CD4-positive, alpha-beta memory T cell (primary cell): ENCODE results near the gene HDAC9. TPM values are rescaled to one million over a fixed set of nuclear protein-coding genes. Genes with fewer than 3 reads are reported as not detected.

Experiments
- CTCF ChIA-PET: fragments of 350-600 bp; sonication (Branson Sonifier 250); formaldehyde crosslinking; loops from one replicate; lab custom pipeline; 2021; ENCODE audit warnings: inconsistent platforms; ENCODE audit not compliant: partially characterized antibody; lab: Charles Lee
- POLR2A ChIA-PET: fragments of 350-600 bp; sonication (Branson Sonifier 250); formaldehyde crosslinking; loops from one replicate; lab custom pipeline; 2021; ENCODE audit not compliant: partially characterized antibody; lab: Charles Lee
- DNase-seq, 5 donors: peaks; one replicate each; pipeline versions ENCODE4 v3.0.0 to v3.0.0-alpha.2; 2020 to 2022; ENCODE audit warnings: mixed read lengths in 1 of 5
- H3K27ac ChIP-seq: one replicate; pipeline ENCODE4 v1.7.0; 2013; ENCODE audit warnings: low read depth, low read length
- H3K27me3 ChIP-seq: 2 replicates; pipeline ENCODE4 v1.7.0; 2013; ENCODE audit warnings: mild to moderate bottlenecking, low read length, moderate library complexity; ENCODE audit not compliant: insufficient read depth
- H3K36me3 ChIP-seq: 2 replicates; pipeline ENCODE4 v1.7.0; 2013; ENCODE audit warnings: mild to moderate bottlenecking, low read length, moderate library complexity; ENCODE audit not compliant: insufficient read depth
- H3K4me1 ChIP-seq: 2 replicates; pipeline ENCODE4 v1.7.0; 2013; ENCODE audit warnings: mild to moderate bottlenecking, low read length, moderate library complexity; ENCODE audit not compliant: insufficient read depth
- H3K4me3 ChIP-seq, 2 donors: one replicate each; pipeline ENCODE4 v1.7.0; 2013; ENCODE audit warnings: low read length in 2 of 2, mild to moderate bottlenecking in 1 of 2
- H3K9me3 ChIP-seq, 2 donors: one replicate each; pipeline ENCODE4 v1.7.0; 2013; ENCODE audit warnings: low read length in 2 of 2, control low read depth in 1 of 2; ENCODE audit not compliant: control insufficient read depth in 1 of 2
- H3K27ac Mint-ChIP-seq, 7 donors: one replicate each; pipeline ENCODE4 v1.8.0; 2020 to 2021; ENCODE audit warnings: mixed read lengths in 7 of 7, mild to moderate bottlenecking in 6 of 7, inconsistent platforms in 3 of 7, moderate library complexity in 3 of 7
- H3K27me3 Mint-ChIP-seq, 2 donors: one replicate each; pipeline ENCODE4 v1.8.0; 2020 to 2021; ENCODE audit warnings: mixed read lengths in 2 of 2
- H3K36me3 Mint-ChIP-seq, 2 donors: one replicate each; pipeline ENCODE4 v1.8.0; 2020 to 2021; ENCODE audit warnings: mixed read lengths in 2 of 2, inconsistent platforms in 1 of 2, mild to moderate bottlenecking in 1 of 2
- H3K4me1 Mint-ChIP-seq, 4 donors: one replicate each; pipeline ENCODE4 v1.8.0; 2020 to 2021; ENCODE audit warnings: mixed read lengths in 4 of 4, mild to moderate bottlenecking in 1 of 4
- H3K4me3 Mint-ChIP-seq, 8 donors: one replicate each; pipeline ENCODE4 v1.8.0; 2020 to 2021; ENCODE audit warnings: mixed read lengths in 8 of 8, mild to moderate bottlenecking in 7 of 8, moderate library complexity in 6 of 8, inconsistent platforms in 3 of 8
- H3K9me3 Mint-ChIP-seq, 8 donors: one replicate each; pipeline ENCODE4 v1.8.0; 2020 to 2021; ENCODE audit warnings: mixed read lengths in 8 of 8, mild to moderate bottlenecking in 5 of 8, inconsistent platforms in 3 of 8, moderate library complexity in 1 of 8
- intact Hi-C: fragments of 100-400 bp; cut with micrococcal nuclease; formaldehyde crosslinking; loops from one replicate; pipeline ENCODE4 v1.15.1; 2023
- polyA plus RNA-seq, 2 donors: library from polyadenylated mRNA; unstranded; fragments of 300-500 nt; fragmentation: Illumina TruSeq; gene quantifications; one replicate each; pipeline ENCODE4 v1.2.3, GENCODE V29; 2021
- total RNA-seq, 2 experiments: library from RNA; stranded (reverse); gene quantifications; one replicate each; pipeline ENCODE4 v1.2.3, GENCODE V29; 2021

HDAC9 gene
- total and polyA plus RNA-seq, 4 experiments from 2014 or later = 0.36 to 0.73 (median 0.39) TPM; not detected in 1

DNA sequence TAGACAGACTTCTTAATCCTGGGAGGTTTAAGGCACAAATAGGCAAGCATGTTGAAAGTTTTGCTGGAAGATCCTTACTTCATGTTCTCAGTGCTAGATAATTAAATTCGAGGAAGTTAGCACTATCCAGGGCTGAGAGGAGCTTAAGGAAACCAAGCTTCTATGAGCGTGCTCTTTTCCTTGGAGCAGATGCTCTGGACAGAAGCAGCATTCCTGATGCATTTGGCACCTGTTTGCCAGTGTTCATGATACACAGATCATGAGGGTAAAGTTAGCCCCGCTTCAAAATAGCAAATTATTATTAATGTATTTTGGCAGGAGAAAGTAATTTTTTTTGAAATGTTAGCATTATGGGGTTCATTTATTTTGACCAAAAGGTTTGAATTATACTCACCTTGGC is 9.4 kb downstream of the HDAC9 start:
- Mint-ChIP-seq H3K36me3 (no peaks in the 10 kb centered on the region), H3K4me1 (no peaks in the 10 kb centered on the region), H3K27ac (no peak overlapping the region), H3K9me3 (peaks cover 0 to 4% (median 0%) of the 10 kb centered on the region in 8 donors), H3K4me3 (no peak overlapping the region), H3K27me3 (no peaks in the 10 kb centered on the region)
- CTCF ChIA-PET = no interaction called here
- intact Hi-C loops = no loop called here
- Histone ChIP-seq H3K36me3 (no peaks in the 10 kb centered on the region), H3K27me3 (no peaks in the 10 kb centered on the region), H3K27ac (no peak overlapping the region), H3K4me1 (no peaks in the 10 kb centered on the region), H3K9me3 (no peaks in the 10 kb centered on the region), H3K4me3 (no peak overlapping the region)
- POLR2A ChIA-PET = no interaction called here
- no peak for DNase-seq

DNA sequence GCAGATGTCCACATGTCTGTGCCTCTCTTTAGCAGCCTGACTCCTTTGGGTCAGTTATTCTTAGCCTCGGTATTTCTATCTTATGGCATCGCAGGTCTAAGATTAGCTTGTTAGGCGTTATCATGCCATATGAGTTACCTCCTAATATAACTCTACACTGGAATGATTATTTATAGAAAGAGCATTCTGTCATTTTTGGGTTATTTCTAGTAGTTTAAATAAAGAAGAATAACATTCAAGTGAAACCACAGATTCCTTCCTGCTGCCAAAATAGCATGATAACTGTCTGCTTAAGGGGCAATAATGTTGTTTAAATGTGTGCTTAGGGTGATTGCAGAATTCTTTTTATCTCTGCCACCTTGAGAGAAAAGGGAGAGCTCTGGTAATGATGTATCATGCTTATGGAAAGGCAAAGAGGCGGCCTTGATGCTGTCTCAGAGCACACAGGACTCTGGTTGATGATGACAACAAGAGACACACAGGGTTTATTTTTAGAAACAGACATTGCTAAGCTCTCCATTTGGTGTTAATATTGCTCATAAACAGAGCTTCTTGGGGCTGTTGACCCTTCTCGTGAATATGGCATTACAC is 10.4 kb downstream of the HDAC9 start:
- H3K4me3 ChIP-seq = no peak overlapping the region
- H3K27ac ChIP-seq = no peak overlapping the region
- no peaks in the 10 kb centered on the region for H3K4me1 ChIP-seq
- H3K27me3 Mint-ChIP-seq = no peaks in the 10 kb centered on the region
- no peaks in the 10 kb centered on the region for H3K9me3 ChIP-seq
- no peaks in the 10 kb centered on the region for H3K36me3 ChIP-seq
- H3K36me3 Mint-ChIP-seq = no peaks in the 10 kb centered on the region
- H3K4me1 Mint-ChIP-seq = no peaks in the 10 kb centered on the region
- ChIA-PET CTCF (no interaction called here), POLR2A (no interaction called here)
- no peak overlapping the region for H3K27ac Mint-ChIP-seq
- peaks cover 0 to 4% (median 0%) of the 10 kb centered on the region in 8 donors for H3K9me3 Mint-ChIP-seq
- H3K4me3 Mint-ChIP-seq = no peak overlapping the region
- intact Hi-C loops = no loop called here
- no peak for DNase-seq
- H3K27me3 ChIP-seq = no peaks in the 10 kb centered on the region

DNA sequence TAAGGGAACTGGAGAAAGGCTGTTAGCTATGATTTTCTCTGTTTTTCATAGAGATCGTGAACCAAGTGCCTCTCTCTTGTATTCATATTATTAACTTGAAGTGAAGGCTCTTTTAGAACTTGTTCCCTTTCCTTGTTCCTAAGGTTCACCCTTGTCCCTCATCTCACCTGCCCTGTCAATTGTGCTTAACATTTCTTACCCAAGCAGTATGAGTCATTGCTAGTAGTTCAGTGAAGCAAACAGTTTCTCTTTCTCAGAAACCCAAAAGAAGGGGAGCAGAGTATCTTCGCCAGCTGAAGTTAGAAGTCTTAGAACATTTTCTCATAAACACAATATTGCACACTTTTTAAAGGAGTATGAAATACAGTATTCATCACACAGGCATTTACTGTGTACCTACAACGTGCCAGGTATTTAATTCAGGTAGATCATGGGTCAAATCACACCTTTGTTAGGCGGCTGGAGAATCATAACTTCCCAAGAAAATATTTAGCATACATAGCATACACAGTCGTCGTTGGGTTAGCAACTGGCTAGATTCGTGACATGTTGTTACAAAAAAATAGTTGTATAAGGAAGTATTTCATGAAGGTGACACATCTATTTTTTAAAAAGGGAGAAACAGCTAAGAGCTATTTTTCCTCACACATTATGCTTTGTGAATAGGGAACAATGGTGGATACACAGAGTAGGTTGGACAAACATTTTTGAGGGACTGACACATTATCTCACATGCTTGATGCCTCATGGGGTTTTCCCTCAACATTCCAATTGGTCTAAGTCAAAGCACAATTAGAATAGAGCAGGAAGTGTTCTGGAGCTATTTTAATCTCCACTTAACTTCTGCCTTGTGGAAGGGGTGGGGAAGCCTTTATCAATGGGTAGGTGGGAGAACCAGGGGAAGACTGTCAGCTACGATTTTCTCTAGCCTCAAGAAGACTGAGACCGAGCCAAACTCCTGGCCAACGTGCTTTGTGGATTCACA is 13.2 kb downstream of the HDAC9 start:
- H3K4me3 Mint-ChIP-seq = peak overlapping the region in 1 of 8 donors; percentile 2
- Histone ChIP-seq H3K27ac (no peak overlapping the region), H3K9me3 (no peaks in the 10 kb centered on the region), H3K27me3 (no peaks in the 10 kb centered on the region), H3K4me1 (no peaks in the 10 kb centered on the region), H3K4me3 (no peak overlapping the region), H3K36me3 (no peaks in the 10 kb centered on the region)
- no peaks in the 10 kb centered on the region for H3K27me3 Mint-ChIP-seq
- intact Hi-C loops = no loop called here
- no peak overlapping the region for H3K27ac Mint-ChIP-seq
- no peak for DNase-seq
- CTCF ChIA-PET = no interaction called here
- POLR2A ChIA-PET = no interaction called here
- no peaks in the 10 kb centered on the region for H3K4me1 Mint-ChIP-seq
- peaks cover 0 to 4% (median 0%) of the 10 kb centered on the region in 8 donors for H3K9me3 Mint-ChIP-seq
- no peaks in the 10 kb centered on the region for H3K36me3 Mint-ChIP-seq

DNA sequence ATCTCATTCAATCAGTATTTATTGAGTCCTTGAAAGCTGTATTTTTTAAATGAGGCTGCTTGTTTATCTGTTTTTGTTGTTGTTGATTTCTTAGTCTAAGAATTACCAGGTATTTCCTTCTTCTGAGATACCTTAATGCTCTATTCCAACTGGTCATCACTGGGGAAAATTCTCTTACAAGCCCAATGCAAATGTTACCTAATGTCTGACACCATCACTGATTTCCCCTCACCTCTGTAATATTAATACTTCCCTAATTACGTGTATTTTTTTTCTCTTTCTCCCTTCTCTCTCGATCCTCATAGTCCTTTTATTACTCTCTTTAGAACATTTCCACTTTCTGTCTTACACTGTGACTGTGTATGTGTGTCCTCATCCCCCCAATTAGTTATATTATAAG is 13.9 kb downstream of the HDAC9 start:
- Histone ChIP-seq H3K4me1 (no peaks in the 10 kb centered on the region), H3K27ac (no peak overlapping the region), H3K36me3 (no peaks in the 10 kb centered on the region), H3K9me3 (no peaks in the 10 kb centered on the region), H3K4me3 (no peak overlapping the region), H3K27me3 (no peaks in the 10 kb centered on the region)
- no peak for DNase-seq
- Mint-ChIP-seq H3K4me3 (no peak overlapping the region), H3K4me1 (no peaks in the 10 kb centered on the region), H3K27ac (no peak overlapping the region), H3K36me3 (no peaks in the 10 kb centered on the region), H3K9me3 (peaks cover 0 to 4% (median 0%) of the 10 kb centered on the region in 8 donors), H3K27me3 (no peaks in the 10 kb centered on the region)
- intact Hi-C loops = no loop called here
- POLR2A ChIA-PET = no interaction called here
- CTCF ChIA-PET = no interaction called here

DNA sequence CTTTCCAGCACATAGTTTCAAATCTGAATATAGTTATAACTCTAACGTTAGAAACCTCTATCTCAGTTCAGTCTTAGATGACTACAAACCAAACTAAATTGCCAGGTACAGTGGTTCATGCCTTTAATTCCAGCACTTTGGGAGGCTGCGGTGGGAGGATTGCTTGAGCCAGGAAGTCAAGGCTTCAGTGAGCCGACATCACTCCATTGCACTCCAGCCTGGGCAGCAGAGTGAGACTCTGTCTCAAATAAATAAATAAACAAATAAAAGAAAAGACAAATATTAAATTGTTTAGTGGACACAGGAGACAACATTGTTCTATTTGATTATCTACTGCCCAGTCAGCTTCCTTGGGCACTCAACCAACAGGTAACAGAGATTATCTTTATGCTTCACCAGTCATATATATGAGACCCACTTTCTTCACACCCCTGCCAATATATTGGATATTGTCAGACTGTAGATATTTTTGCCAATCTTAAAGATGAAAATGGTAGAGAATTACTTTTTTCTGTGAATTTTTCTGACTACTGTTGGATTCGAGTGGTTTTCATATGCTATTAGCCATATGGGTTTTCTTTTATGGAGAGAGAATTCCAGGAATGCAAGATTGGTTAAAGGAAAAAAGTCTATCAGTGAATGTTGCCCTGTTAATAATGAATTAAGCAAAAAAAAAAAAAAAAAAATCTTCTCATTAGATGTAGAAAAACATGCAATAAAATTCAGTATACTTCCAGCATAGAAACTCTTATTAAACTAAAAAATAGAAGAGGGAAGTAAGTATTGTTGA is 16.0 kb downstream of the HDAC9 start:
- no peaks in the 10 kb centered on the region for H3K9me3 ChIP-seq
- no peaks in the 10 kb centered on the region for H3K36me3 ChIP-seq
- no peak overlapping the region for H3K27ac ChIP-seq
- Mint-ChIP-seq H3K4me3 (no peak overlapping the region), H3K27me3 (no peaks in the 10 kb centered on the region), H3K27ac (no peak overlapping the region), H3K36me3 (no peaks in the 10 kb centered on the region), H3K4me1 (no peaks in the 10 kb centered on the region), H3K9me3 (peaks cover 0 to 4% (median 0%) of the 10 kb centered on the region in 8 donors)
- no peaks in the 10 kb centered on the region for H3K4me1 ChIP-seq
- H3K27me3 ChIP-seq = no peaks in the 10 kb centered on the region
- intact Hi-C loops = no loop called here
- H3K4me3 ChIP-seq = no peak overlapping the region
- ChIA-PET CTCF (no interaction called here), POLR2A (no interaction called here)
- DNase-seq = no peak

DNA sequence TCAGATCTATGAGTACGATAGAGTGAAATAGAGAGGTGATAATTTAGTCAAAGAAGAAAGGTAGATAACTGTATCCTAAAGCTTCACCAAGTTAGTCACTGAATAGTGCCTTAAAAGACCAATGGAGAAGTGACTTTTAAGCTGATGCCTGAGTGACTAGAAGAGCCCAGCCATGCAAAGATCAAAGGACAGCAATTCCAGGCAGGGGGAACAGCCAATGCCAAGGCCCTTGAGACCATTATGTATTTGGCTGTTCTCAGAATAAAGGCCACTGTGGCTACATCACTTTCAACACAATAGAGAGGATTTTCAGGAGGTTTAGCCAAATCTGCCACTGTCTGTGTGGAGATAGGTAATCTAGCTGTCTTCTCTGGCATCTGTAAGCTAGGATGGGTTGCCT is 17.8 kb downstream of the HDAC9 start:
- Histone ChIP-seq H3K36me3 (no peaks in the 10 kb centered on the region), H3K27me3 (no peaks in the 10 kb centered on the region), H3K27ac (no peak overlapping the region), H3K4me1 (no peaks in the 10 kb centered on the region), H3K9me3 (no peaks in the 10 kb centered on the region), H3K4me3 (no peak overlapping the region)
- DNase-seq = no peak
- Mint-ChIP-seq H3K4me1 (no peaks in the 10 kb centered on the region), H3K36me3 (no peaks in the 10 kb centered on the region), H3K4me3 (no peak overlapping the region), H3K27ac (no peak overlapping the region), H3K9me3 (no peaks in the 10 kb centered on the region), H3K27me3 (no peaks in the 10 kb centered on the region)
- intact Hi-C loops = no loop called here
- ChIA-PET CTCF (interaction anchor here (1.0 kb wide), 1 partner anchor 17 kb away, joined by 3 read pairs; no protein-coding TSS in a partner anchor), POLR2A (no interaction called here)

DNA sequence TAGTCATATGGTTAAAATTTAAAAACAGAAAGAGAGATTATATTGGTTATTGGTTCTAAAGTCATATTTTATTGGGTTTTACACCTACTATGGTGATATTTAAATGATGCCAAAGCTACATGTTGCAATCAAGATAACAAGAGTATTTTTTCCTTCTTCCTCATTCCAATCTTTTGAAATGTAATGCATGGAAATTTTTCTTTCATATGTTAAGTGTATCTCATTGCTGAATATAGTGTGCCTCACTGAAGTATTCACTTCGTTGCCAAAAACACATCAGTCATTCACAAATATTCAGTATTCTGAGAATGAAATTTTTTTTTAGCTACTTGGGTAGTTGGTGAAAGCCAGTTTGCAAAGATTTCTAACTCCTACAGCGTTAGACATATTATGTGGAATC is 19.5 kb downstream of the HDAC9 start:
- Mint-ChIP-seq H3K36me3 (no peaks in the 10 kb centered on the region), H3K4me1 (no peaks in the 10 kb centered on the region), H3K9me3 (no peaks in the 10 kb centered on the region), H3K4me3 (no peak overlapping the region), H3K27ac (no peak overlapping the region), H3K27me3 (no peaks in the 10 kb centered on the region)
- Histone ChIP-seq H3K4me1 (no peaks in the 10 kb centered on the region), H3K36me3 (no peaks in the 10 kb centered on the region), H3K27me3 (no peaks in the 10 kb centered on the region), H3K9me3 (no peaks in the 10 kb centered on the region), H3K4me3 (no peak overlapping the region), H3K27ac (no peak overlapping the region)
- ChIA-PET CTCF (no interaction called here), POLR2A (no interaction called here)
- DNase-seq = no peak
- intact Hi-C loops = no loop called here
